ENCODE measurements around the gene GJD4.

GJD4 gene

GRCh38 chr10:35631404-35631803 lies 26.3 kb downstream of the GJD4 start:
- no peaks in the 10 kb centered on the region for H3K27me3 Mint-ChIP-seq (ENCODE audit: low read depth)
- no peaks in the 10 kb centered on the region for H3K36me3 Mint-ChIP-seq (ENCODE audit: low read depth)
- no peak overlapping the region for H3K4me3 Mint-ChIP-seq
- no peak overlapping the region for H3K27ac Mint-ChIP-seq
- peaks cover 14% of the 10 kb centered on the region for H3K4me1 Mint-ChIP-seq
- H3K9me3 Mint-ChIP-seq, result no peaks in the 10 kb centered on the region
- no peak for TF ChIP-seq CTCF (IDR thresholded peaks at IDR 0.05; ENCODE audit: unreplicated experiment in 3 of 3)

- Mint-ChIP-seq H3K9me3 (no peaks in the 10 kb centered on the region), H3K4me1 (peaks cover 20% of the 10 kb centered on the region), H3K36me3 (ENCODE audit: low read depth) (no peaks in the 10 kb centered on the region), H3K4me3 (no peak overlapping the region), H3K27me3 (ENCODE audit: low read depth) (peaks cover 5% of the 10 kb centered on the region), H3K27ac (no peak overlapping the region)
- TF ChIP-seq CTCF (IDR thresholded peaks at IDR 0.05; ENCODE audit: unreplicated experiment in 3 of 3), result no peak
These were observed 26.9 kb downstream of the GJD4 start for GRCh38 chr10:35632027-35632426.

GRCh38 chr10:35633006-35633980 lies 28.2 kb downstream of the GJD4 start:
- peaks cover 33% of the 10 kb centered on the region for H3K4me1 Mint-ChIP-seq
- no peaks in the 10 kb centered on the region for H3K36me3 Mint-ChIP-seq (ENCODE audit: low read depth)
- peaks cover 17% of the 10 kb centered on the region for H3K27me3 Mint-ChIP-seq (ENCODE audit: low read depth)
- no peak for TF ChIP-seq CTCF (IDR thresholded peaks at IDR 0.05; ENCODE audit: unreplicated experiment in 3 of 3)
- no peaks in the 10 kb centered on the region for H3K9me3 Mint-ChIP-seq
- H3K27ac Mint-ChIP-seq, result peak overlapping the region in 1 of 3 experiments; percentile 55
- no peak overlapping the region for H3K4me3 Mint-ChIP-seq

GRCh38 chr10:35635576-35635975 lies 30.4 kb downstream of the GJD4 start:
- no peaks in the 10 kb centered on the region for H3K36me3 Mint-ChIP-seq (ENCODE audit: low read depth)
- TF ChIP-seq CTCF (IDR thresholded peaks at IDR 0.05; ENCODE audit: unreplicated experiment in 3 of 3), result peak; percentile 95 to 96 (median 96)

GRCh38 chr10:35636956-35637355 lies 31.8 kb downstream of the GJD4 start:
- Mint-ChIP-seq H3K27ac (no peak overlapping the region), H3K4me3 (peak overlapping the region; percentile 67 to 85 (median 74)), H3K9me3 (no peaks in the 10 kb centered on the region), H3K36me3 (ENCODE audit: low read depth) (no peaks in the 10 kb centered on the region), H3K27me3 (ENCODE audit: low read depth) (peaks cover 21% of the 10 kb centered on the region), H3K4me1 (peaks cover 34% of the 10 kb centered on the region)
- TF ChIP-seq CTCF (IDR thresholded peaks at IDR 0.05; ENCODE audit: unreplicated experiment in 3 of 3), result no peak

More at GRCh38 chr10:35635576-35635975, 30.4 kb downstream of the GJD4 start:
- H3K4me1 Mint-ChIP-seq, result peaks cover 34% of the 10 kb centered on the region
- H3K4me3 Mint-ChIP-seq, result no peak overlapping the region
- no peak overlapping the region for H3K27ac Mint-ChIP-seq
- peaks cover 21% of the 10 kb centered on the region for H3K27me3 Mint-ChIP-seq (ENCODE audit: low read depth)
- H3K9me3 Mint-ChIP-seq, result no peaks in the 10 kb centered on the region
